Keratinocyte (primary cell): ENCODE measurements around the gene TTC33. TPM values are rescaled to one million over a fixed set of nuclear protein-coding genes. Genes with fewer than 3 reads are reported as not detected.
"Not testable (repeated sequence)": the region's sequence is repeated elsewhere in the genome, so short reads cannot be mapped to it uniquely, and the experiment has no call there.

ENCODE experiments used
- DNase-seq: peaks from one replicate; pipeline ENCODE4 v3.0.0-alpha.2; 2011; ENCODE audit warnings: low read depth, missing footprints, low spot score
- FAIRE-seq: peaks from 2 replicates; lab custom pipeline; 2011; peaks lifted over from hg19 to GRCh38; lab: Jason Lieb, UNC
- H2AFZ ChIP-seq: 2 replicates; pipeline ENCODE4 v1.6.0; 2012; ENCODE audit warnings: low read length, control low read depth, inconsistent platforms; ENCODE audit not compliant: control insufficient read depth
- H3K27ac ChIP-seq: 2 replicates; pipeline ENCODE4 v1.5.1; 2011; ENCODE audit warnings: low read length; ENCODE audit not compliant: control insufficient read depth, insufficient read depth
- H3K27me3 ChIP-seq: 3 replicates; pipeline ENCODE4 v1.6.0; 2011; ENCODE audit warnings: low read length; ENCODE audit not compliant: control insufficient read depth, insufficient read depth; ENCODE audit errors: extremely low read depth
- H3K36me3 ChIP-seq, 2 experiments: 2 replicates in 1 of 2; 3 replicates in 1 of 2; pipeline ENCODE4 v1.5.1; 2011; ENCODE audit warnings: low read length in 2 of 2, mild to moderate bottlenecking in 1 of 2; ENCODE audit not compliant: control insufficient read depth in 2 of 2, insufficient read depth in 2 of 2; ENCODE audit errors: extremely low read depth in 1 of 2
- H3K4me1 ChIP-seq: 3 replicates; pipeline ENCODE4 v1.5.1; 2011; ENCODE audit warnings: low read length; ENCODE audit not compliant: control insufficient read depth, insufficient read depth; ENCODE audit errors: extremely low read depth
- H3K4me2 ChIP-seq: 3 replicates; pipeline ENCODE4 v1.6.0; 2011; ENCODE audit warnings: low read depth, low read length; ENCODE audit not compliant: control insufficient read depth, insufficient read depth; ENCODE audit errors: extremely low read depth
- H3K4me3 ChIP-seq, 3 experiments: fragments of 200-600 bp in 1 of 3; sonication (generic) in 1 of 3; 2 replicates in 2 of 3; 3 replicates in 1 of 3; pipeline ENCODE4 v1.5.1; 2011 to 2016; ENCODE audit warnings: low read length in 3 of 3, mild to moderate bottlenecking in 3 of 3, control low read depth in 2 of 3, inconsistent platforms in 1 of 3, low read depth in 1 of 3, mixed read lengths in 1 of 3, mixed run types in 1 of 3, moderate library complexity in 1 of 3; ENCODE audit not compliant: control insufficient read depth in 2 of 3, insufficient read depth in 2 of 3; ENCODE audit errors: extremely low read depth in 1 of 3
- H3K79me2 ChIP-seq: 2 replicates; pipeline ENCODE4 v1.6.0; 2012; ENCODE audit warnings: low read length; ENCODE audit not compliant: control insufficient read depth, insufficient read depth
- H3K9ac ChIP-seq: 3 replicates; pipeline ENCODE4 v1.6.0; 2011; ENCODE audit warnings: low read length; ENCODE audit not compliant: control insufficient read depth, insufficient read depth; ENCODE audit errors: extremely low read depth
- H3K9me1 ChIP-seq: 3 replicates; pipeline ENCODE4 v1.6.0; 2011; ENCODE audit warnings: low read length; ENCODE audit not compliant: control insufficient read depth, insufficient read depth; ENCODE audit errors: extremely low read depth
- H3K9me3 ChIP-seq: 2 replicates; pipeline ENCODE4 v1.5.1; 2012; ENCODE audit warnings: low read depth, low read length; ENCODE audit not compliant: control insufficient read depth
- H4K20me1 ChIP-seq: 3 replicates; pipeline ENCODE4 v1.6.0; 2011; ENCODE audit warnings: low read length; ENCODE audit not compliant: control insufficient read depth, insufficient read depth; ENCODE audit errors: extremely low read depth
- EZH2 ChIP-seq: IDR thresholded peaks from one replicate; pipeline ENCODE4 v1.6.1; 2012; ENCODE audit warnings: inconsistent platforms, mild to moderate bottlenecking, low read length, moderate library complexity
- dilution Hi-C: fragments of 300-500 bp; cut with MboI; formaldehyde crosslinking; loops from one replicate; pipeline ENCODE4 v1.7.0; 2020; ENCODE audit warnings: low sequenced_read_pairs; ENCODE audit not compliant: extremely low pct_ligation_motif_present
- polyA plus RNA-seq, 5 experiments: library from polyadenylated mRNA; depleted of rRNA in 3 of 5; stranded (reverse) in 3 of 5; stranded (forward) in 1 of 5; unstranded in 1 of 5; fragments of >200 nt; gene quantifications; 1 replicate in 1 of 5; 2 replicates in 3 of 5; 3 replicates in 1 of 5; pipeline versions ENCODE4 v1.2.1 to v1.2.3, GENCODE V29; 2011 to 2012; ENCODE audit warnings: missing spikeins in 2 of 5, low read depth in 1 of 5, low replicate concordance in 1 of 5
- TF ChIP-seq, protein P1 (sequence below), 3 experiments: IDR thresholded peaks in 1 of 3; conservative IDR thresholded peaks in 1 of 3; optimal IDR thresholded peaks in 1 of 3; 2 replicates in 2 of 3; 3 replicates in 1 of 3; pipeline versions ENCODE3 to v1.5.1; 2011; ENCODE audit warnings: low read length in 3 of 3, mild to moderate bottlenecking in 3 of 3, moderate library complexity in 2 of 3, control low read depth in 1 of 3, inconsistent platforms in 1 of 3; ENCODE audit not compliant: insufficient read depth in 2 of 3; ENCODE audit errors: extremely low read depth in 1 of 3

The TTC33 gene
- polyA plus RNA-seq, 1 donor (not counting 4 experiments of a cell fraction or from before 2014, with no cell fraction given) = 7.1 TPM

- Histone ChIP-seq H3K4me1 (no peaks in the 10 kb centered on the region), H3K4me2 (no peak overlapping the region), H3K27me3 (no peaks in the 10 kb centered on the region), H4K20me1 (no peaks in the 10 kb centered on the region), H3K79me2 (no peaks in the 10 kb centered on the region), H3K27ac (no peak overlapping the region), H2AFZ (no peak overlapping the region), H3K9me1 (no peaks in the 10 kb centered on the region), H3K4me3 (no peak overlapping the region), H3K36me3 (no peaks in the 10 kb centered on the region), H3K9me3 (no peaks in the 10 kb centered on the region), H3K9ac (no peak overlapping the region)
- TF ChIP-seq EZH2 = no peak
- TF ChIP-seq, protein P1, sequence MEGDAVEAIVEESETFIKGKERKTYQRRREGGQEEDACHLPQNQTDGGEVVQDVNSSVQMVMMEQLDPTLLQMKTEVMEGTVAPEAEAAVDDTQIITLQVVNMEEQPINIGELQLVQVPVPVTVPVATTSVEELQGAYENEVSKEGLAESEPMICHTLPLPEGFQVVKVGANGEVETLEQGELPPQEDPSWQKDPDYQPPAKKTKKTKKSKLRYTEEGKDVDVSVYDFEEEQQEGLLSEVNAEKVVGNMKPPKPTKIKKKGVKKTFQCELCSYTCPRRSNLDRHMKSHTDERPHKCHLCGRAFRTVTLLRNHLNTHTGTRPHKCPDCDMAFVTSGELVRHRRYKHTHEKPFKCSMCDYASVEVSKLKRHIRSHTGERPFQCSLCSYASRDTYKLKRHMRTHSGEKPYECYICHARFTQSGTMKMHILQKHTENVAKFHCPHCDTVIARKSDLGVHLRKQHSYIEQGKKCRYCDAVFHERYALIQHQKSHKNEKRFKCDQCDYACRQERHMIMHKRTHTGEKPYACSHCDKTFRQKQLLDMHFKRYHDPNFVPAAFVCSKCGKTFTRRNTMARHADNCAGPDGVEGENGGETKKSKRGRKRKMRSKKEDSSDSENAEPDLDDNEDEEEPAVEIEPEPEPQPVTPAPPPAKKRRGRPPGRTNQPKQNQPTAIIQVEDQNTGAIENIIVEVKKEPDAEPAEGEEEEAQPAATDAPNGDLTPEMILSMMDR (optimal IDR thresholded peaks at IDR 0.05 in 1 of 3, IDR thresholded peaks at IDR 0.05 in 1 of 3, conservative IDR thresholded peaks at IDR 0.05 in 1 of 3; ENCODE audit: extremely low read depth in 1 of 3, insufficient read depth in 2 of 3, low read length in 3 of 3) = no peak
- FAIRE-seq = no peak
- dilution Hi-C loops = no loop called here
- DNase-seq = no peak
Measured at GRCh38 chr5:40656766-40657165, 99.0 kb downstream of the TTC33 start.

DNA sequence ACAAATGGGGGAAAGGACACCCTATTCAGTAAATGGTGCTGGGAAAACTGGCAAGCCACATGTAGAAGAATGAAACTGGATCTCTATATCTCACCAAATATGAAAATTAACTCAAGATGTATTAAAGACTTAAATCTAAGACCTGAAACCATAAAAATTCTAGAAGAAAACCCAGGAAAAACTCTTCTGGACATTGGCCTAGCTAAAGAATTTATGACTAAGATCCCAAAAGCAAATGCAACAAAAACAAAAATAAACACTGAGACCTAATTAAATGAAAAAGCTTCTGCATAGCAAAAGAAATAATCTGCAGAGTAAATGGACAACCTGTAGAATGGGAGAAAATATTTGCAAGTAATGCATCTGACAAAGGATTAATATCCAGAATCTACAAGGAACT, 99.7 kb downstream of the TTC33 start:
- DNase-seq, dilution Hi-C loops, H3K9ac ChIP-seq: not testable (repeated sequence)

DNA sequence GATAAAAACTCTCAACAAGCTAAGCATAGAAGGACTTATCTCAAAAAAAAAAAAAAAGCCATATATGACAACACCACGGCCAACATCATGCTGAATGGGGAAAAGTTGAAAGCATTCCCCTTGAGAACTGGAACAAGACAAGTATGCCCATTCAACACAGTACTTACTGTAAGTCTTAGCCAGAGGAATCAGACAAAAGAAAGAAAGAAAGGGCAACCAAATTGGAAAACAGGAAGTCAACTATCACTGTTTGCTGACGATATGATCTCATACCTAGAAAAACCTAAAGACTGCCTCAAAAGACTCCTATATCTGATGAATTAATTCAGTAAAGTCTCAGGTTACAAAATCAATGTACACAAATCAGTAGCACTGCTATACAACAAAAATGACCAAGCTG, 100.6 kb downstream of the TTC33 start:
- DNase-seq = no peak
- no peaks in the 10 kb centered on the region for H3K79me2 ChIP-seq
- TF ChIP-seq EZH2 = no peak
- TF ChIP-seq, protein P1 (optimal IDR thresholded peaks at IDR 0.05 in 1 of 3, IDR thresholded peaks at IDR 0.05 in 1 of 3, conservative IDR thresholded peaks at IDR 0.05 in 1 of 3; ENCODE audit: extremely low read depth in 1 of 3, insufficient read depth in 2 of 3, low read length in 3 of 3) = no peak
- no peak overlapping the region for H3K27ac ChIP-seq
- H3K36me3 ChIP-seq = no peaks in the 10 kb centered on the region
- H3K4me2 ChIP-seq = no peak overlapping the region
- H4K20me1 ChIP-seq = no peaks in the 10 kb centered on the region
- FAIRE-seq = no peak
- no peaks in the 10 kb centered on the region for H3K9me3 ChIP-seq
- H3K4me3 ChIP-seq = no peak overlapping the region
- H3K9ac ChIP-seq = no peak overlapping the region
- dilution Hi-C loops = no loop called here
- H3K4me1 ChIP-seq = no peaks in the 10 kb centered on the region
- no peaks in the 10 kb centered on the region for H3K27me3 ChIP-seq
- no peaks in the 10 kb centered on the region for H3K9me1 ChIP-seq
- H2AFZ ChIP-seq = no peak overlapping the region

More for the DNA sequence above, 99.7 kb downstream of the TTC33 start:
- not testable (repeated sequence) for H3K4me1 ChIP-seq, H3K36me3 ChIP-seq, H3K9me3 ChIP-seq, H3K4me2 ChIP-seq, H3K79me2 ChIP-seq, H3K4me3 ChIP-seq, H3K27me3 ChIP-seq, H4K20me1 ChIP-seq, H3K27ac ChIP-seq, H3K9me1 ChIP-seq, H2AFZ ChIP-seq, FAIRE-seq
